Measurements from ENCODE around the gene LCP2. TPM values are rescaled to one million over a fixed set of nuclear protein-coding genes. Genes with fewer than 3 reads are reported as not detected.

Gene LCP2
- total and polyA plus RNA-seq, 2 donors (not counting 1 experiment from before 2014, with no cell fraction given) = not detected

- Histone ChIP-seq H2AFZ (ENCODE audit: low read length) (no peak overlapping the region), H3K27me3 (ENCODE audit: control insufficient read depth, insufficient read depth, low read length) (no peaks in the 10 kb centered on the region)
These were observed 21.7 kb upstream of the LCP2 start for GRCh38 chr5:170319301-170319700.

GRCh38 chr5:170317499-170317898, 19.9 kb upstream of the LCP2 start:
- no peaks in the 10 kb centered on the region for H3K27me3 ChIP-seq (ENCODE audit: control insufficient read depth, insufficient read depth, low read length)
- TF ChIP-seq CTCF (conservative IDR thresholded peaks at IDR 0.05 in 1 of 2, IDR thresholded peaks at IDR 0.05 in 1 of 2; ENCODE audit: low read depth in 1 of 2, low read length in 2 of 2) (no peak), EZH2 (IDR thresholded peaks at IDR 0.05; ENCODE audit: low read length, missing control alignments) (no peak)
- H4K20me1 ChIP-seq (ENCODE audit: control insufficient read depth, extremely low read depth, insufficient read depth, low read length) = no peaks in the 10 kb centered on the region
- no peaks in the 10 kb centered on the region for H3K4me1 ChIP-seq (ENCODE audit: control insufficient read depth, extremely low read depth, insufficient read depth, low read length)
- no peaks in the 10 kb centered on the region for H3K9me3 ChIP-seq (ENCODE audit: control insufficient read depth, insufficient read depth, low read depth, low read length)
- no peak overlapping the region for H3K4me2 ChIP-seq (ENCODE audit: extremely low read depth, insufficient read depth, low read length)
- no peak overlapping the region for H3K4me3 ChIP-seq (replicated peaks in 1 of 4; ENCODE audit: control extremely low read depth in 1 of 4, insufficient read depth in 1 of 4, low read depth in 3 of 4, low read length in 4 of 4)
- H3K36me3 ChIP-seq (ENCODE audit: control insufficient read depth, insufficient read depth, low read length) = no peaks in the 10 kb centered on the region
- no peak overlapping the region for H2AFZ ChIP-seq (ENCODE audit: low read length)
- no peak for DNase-seq (ENCODE audit: low read depth in 2 of 2)
- H3K79me2 ChIP-seq (ENCODE audit: control insufficient read depth, insufficient read depth, low read length) = no peaks in the 10 kb centered on the region
- H3K9ac ChIP-seq (ENCODE audit: insufficient read depth, low read length) = no peak overlapping the region
- no peak overlapping the region for H3K27ac ChIP-seq (ENCODE audit: insufficient read depth, low read length)

More at GRCh38 chr5:170319301-170319700, 21.7 kb upstream of the LCP2 start:
- Histone ChIP-seq H3K4me1 (ENCODE audit: control insufficient read depth, extremely low read depth, insufficient read depth, low read length) (no peaks in the 10 kb centered on the region), H3K27ac (ENCODE audit: insufficient read depth, low read length) (no peak overlapping the region), H3K36me3 (ENCODE audit: control insufficient read depth, insufficient read depth, low read length) (no peaks in the 10 kb centered on the region), H4K20me1 (ENCODE audit: control insufficient read depth, extremely low read depth, insufficient read depth, low read length) (no peaks in the 10 kb centered on the region), H3K4me2 (ENCODE audit: extremely low read depth, insufficient read depth, low read length) (no peak overlapping the region), H3K79me2 (ENCODE audit: control insufficient read depth, insufficient read depth, low read length) (no peaks in the 10 kb centered on the region), H3K9ac (ENCODE audit: insufficient read depth, low read length) (no peak overlapping the region), H3K9me3 (ENCODE audit: control insufficient read depth, insufficient read depth, low read depth, low read length) (no peaks in the 10 kb centered on the region), H3K4me3 (replicated peaks in 1 of 4; ENCODE audit: control extremely low read depth in 1 of 4, insufficient read depth in 1 of 4, low read depth in 3 of 4, low read length in 4 of 4) (no peak overlapping the region)
- no peak for DNase-seq (ENCODE audit: low read depth in 2 of 2)
- no peak for TF ChIP-seq CTCF (conservative IDR thresholded peaks at IDR 0.05 in 1 of 2, IDR thresholded peaks at IDR 0.05 in 1 of 2; ENCODE audit: low read depth in 1 of 2, low read length in 2 of 2)
- TF ChIP-seq EZH2 (IDR thresholded peaks at IDR 0.05; ENCODE audit: low read length, missing control alignments) = no peak

GRCh38 chr5:170316937-170317336, 19.4 kb upstream of the LCP2 start:
- no peak overlapping the region for H3K27ac ChIP-seq (ENCODE audit: insufficient read depth, low read length)
- no peak overlapping the region for H3K9ac ChIP-seq (ENCODE audit: insufficient read depth, low read length)
- H4K20me1 ChIP-seq (ENCODE audit: control insufficient read depth, extremely low read depth, insufficient read depth, low read length) = no peaks in the 10 kb centered on the region
- no peaks in the 10 kb centered on the region for H3K9me3 ChIP-seq (ENCODE audit: control insufficient read depth, insufficient read depth, low read depth, low read length)
- TF ChIP-seq CTCF (conservative IDR thresholded peaks at IDR 0.05 in 1 of 2, IDR thresholded peaks at IDR 0.05 in 1 of 2; ENCODE audit: low read depth in 1 of 2, low read length in 2 of 2) = no peak
- no peak for TF ChIP-seq EZH2 (IDR thresholded peaks at IDR 0.05; ENCODE audit: low read length, missing control alignments)
- no peak overlapping the region for H3K4me3 ChIP-seq (replicated peaks in 1 of 4; ENCODE audit: control extremely low read depth in 1 of 4, insufficient read depth in 1 of 4, low read depth in 3 of 4, low read length in 4 of 4)
- H3K4me2 ChIP-seq (ENCODE audit: extremely low read depth, insufficient read depth, low read length) = no peak overlapping the region
- no peak for DNase-seq (ENCODE audit: low read depth in 2 of 2)
- no peaks in the 10 kb centered on the region for H3K4me1 ChIP-seq (ENCODE audit: control insufficient read depth, extremely low read depth, insufficient read depth, low read length)
- no peaks in the 10 kb centered on the region for H3K79me2 ChIP-seq (ENCODE audit: control insufficient read depth, insufficient read depth, low read length)
- H2AFZ ChIP-seq (ENCODE audit: low read length) = no peak overlapping the region
- H3K27me3 ChIP-seq (ENCODE audit: control insufficient read depth, insufficient read depth, low read length) = no peaks in the 10 kb centered on the region
- H3K36me3 ChIP-seq (ENCODE audit: control insufficient read depth, insufficient read depth, low read length) = no peaks in the 10 kb centered on the region

Data from fibroblast of lung (primary cell).